ENCODE measurements around the gene SPSB2.

The SPSB2 gene

GRCh38 chr12:6822426-6823135 lies 50.5 kb downstream of the SPSB2 start:
- POLR2A ChIA-PET = no interaction called here
- CTCF ChIA-PET = interaction anchor here (1.0 to 7.6 kb wide), 6 partner anchors 8 to 56 kb away, joined by 3 to 42 read pairs (median 10); partner anchors contain the start of genes GNB3 and PTMS
- no peak for DNase-seq (ENCODE audit: extremely low spot score)
- TF ChIP-seq, protein P1, sequence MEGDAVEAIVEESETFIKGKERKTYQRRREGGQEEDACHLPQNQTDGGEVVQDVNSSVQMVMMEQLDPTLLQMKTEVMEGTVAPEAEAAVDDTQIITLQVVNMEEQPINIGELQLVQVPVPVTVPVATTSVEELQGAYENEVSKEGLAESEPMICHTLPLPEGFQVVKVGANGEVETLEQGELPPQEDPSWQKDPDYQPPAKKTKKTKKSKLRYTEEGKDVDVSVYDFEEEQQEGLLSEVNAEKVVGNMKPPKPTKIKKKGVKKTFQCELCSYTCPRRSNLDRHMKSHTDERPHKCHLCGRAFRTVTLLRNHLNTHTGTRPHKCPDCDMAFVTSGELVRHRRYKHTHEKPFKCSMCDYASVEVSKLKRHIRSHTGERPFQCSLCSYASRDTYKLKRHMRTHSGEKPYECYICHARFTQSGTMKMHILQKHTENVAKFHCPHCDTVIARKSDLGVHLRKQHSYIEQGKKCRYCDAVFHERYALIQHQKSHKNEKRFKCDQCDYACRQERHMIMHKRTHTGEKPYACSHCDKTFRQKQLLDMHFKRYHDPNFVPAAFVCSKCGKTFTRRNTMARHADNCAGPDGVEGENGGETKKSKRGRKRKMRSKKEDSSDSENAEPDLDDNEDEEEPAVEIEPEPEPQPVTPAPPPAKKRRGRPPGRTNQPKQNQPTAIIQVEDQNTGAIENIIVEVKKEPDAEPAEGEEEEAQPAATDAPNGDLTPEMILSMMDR (IDR thresholded peaks at IDR 0.05; ENCODE audit: control extremely low read depth, extremely low read depth, low read depth, missing control alignments) = no peak

- ChIA-PET POLR2A (no interaction called here), CTCF (interaction anchor here (0.7 to 7.6 kb wide), 10 partner anchors 9 to 89 kb away, joined by 3 to 42 read pairs (median 4); partner anchors contain the start of genes GNB3, MLF2 and PTMS)
- DNase-seq (ENCODE audit: extremely low spot score) = no peak
- TF ChIP-seq, protein P1 (IDR thresholded peaks at IDR 0.05; ENCODE audit: control extremely low read depth, extremely low read depth, low read depth, missing control alignments) = no peak
These were observed 51.3 kb downstream of the SPSB2 start, which contains the start of gene GPR162 for GRCh38 chr12:6821591-6822425. TSS of gene GPR162 (plus strand) at chr12:6821821. CDS start at chr12:6823899, 2,078 bp downstream.
